Effector CD8-positive, alpha-beta T cell (primary cell): ENCODE results near the gene STMN3.
A peak's percentile ranks its signal among the peaks of the same experiment; 100 is the strongest.
"Not testable (repeated sequence)": the region's sequence is repeated elsewhere in the genome, so short reads cannot be mapped to it uniquely, and the experiment has no call there.

Experiments
- DNase-seq: peaks from one replicate; lab custom pipeline; 2025; lab: John Stamatoyannopoulos, UW

The STMN3 gene

GRCh38 chr20:63635431-63636141, 17.6 kb downstream of the STMN3 start:
- DNase-seq, result peak; percentile 49

- no peak for DNase-seq
Observed at GRCh38 chr20:63633732-63634131, 19.5 kb downstream of the STMN3 start.

- DNase-seq, result not testable (repeated sequence)
Observed at GRCh38 chr20:63631426-63631825, 21.8 kb downstream of the STMN3 start.

- DNase-seq, result not testable (repeated sequence)
Observed at GRCh38 chr20:63630956-63631355, 22.3 kb downstream of the STMN3 start.

GRCh38 chr20:63628246-63628975, 24.8 kb downstream of the STMN3 start:
- DNase-seq, result peak; percentile 18

- DNase-seq, result no peak
Observed at GRCh38 chr20:63627751-63628245, 25.4 kb downstream of the STMN3 start.

GRCh38 chr20:63627129-63627750, 26.0 kb downstream of the STMN3 start:
- DNase-seq, result peak; percentile 89

- no peak for DNase-seq
Observed at GRCh38 chr20:63626424-63627128, 26.6 kb downstream of the STMN3 start, which contains the start of gene GMEB2. Gene GMEB2, minus strand, starts transcription at chr20:63627101. Its CDS starts 7,704 bp downstream, at chr20:63619397.

GRCh38 chr20:63625771-63626423, 27.3 kb downstream of the STMN3 start:
- peak; percentile 19 for DNase-seq

GRCh38 chr20:63624486-63624885, 28.7 kb downstream of the STMN3 start:
- no peak for DNase-seq

- DNase-seq, result no peak
Observed at GRCh38 chr20:63622732-63623131, 30.5 kb downstream of the STMN3 start.

- DNase-seq, result no peak
Observed at GRCh38 chr20:63622096-63622495, 31.1 kb downstream of the STMN3 start.

GRCh38 chr20:63620991-63621390, 32.2 kb downstream of the STMN3 start:
- DNase-seq, result no peak

GRCh38 chr20:63619505-63619904, 33.7 kb downstream of the STMN3 start:
- DNase-seq, result no peak

- DNase-seq, result no peak
Observed at GRCh38 chr20:63619086-63619485, 34.1 kb downstream of the STMN3 start.

GRCh38 chr20:63618291-63618980, 34.8 kb downstream of the STMN3 start:
- DNase-seq, result no peak

- DNase-seq, result no peak
Observed at GRCh38 chr20:63617876-63618265, 35.4 kb downstream of the STMN3 start.

GRCh38 chr20:63617092-63617875, 35.9 kb downstream of the STMN3 start:
- DNase-seq, result no peak

GRCh38 chr20:63613863-63614594, 39.2 kb downstream of the STMN3 start:
- DNase-seq, result not testable (repeated sequence)
